Coronary artery (tissue), 2 donors: ENCODE results near the gene HAVCR1.

ENCODE experiments used
- DNase-seq: peaks from one replicate; pipeline ENCODE4 v3.0.0-alpha.2; 2017; ENCODE audit warnings: low spot score
- H3K27ac ChIP-seq, 2 donors: fragments of 200-600 bp; sonication (generic); one replicate each; pipeline ENCODE4 v1.5.1; 2016 to 2019
- H3K4me3 ChIP-seq: fragments of 200-600 bp; sonication (generic); 2 replicates; pipeline ENCODE4 v1.5.1; 2016; ENCODE audit warnings: mild to moderate bottlenecking, moderate library complexity
- TF ChIP-seq, protein P1 (sequence below): fragments of 200-600 bp; sonication (generic); IDR thresholded peaks from one replicate; pipeline ENCODE4 v1.5.1; 2019; ENCODE audit warnings: antibody characterized with exemption

HAVCR1 gene

DNA sequence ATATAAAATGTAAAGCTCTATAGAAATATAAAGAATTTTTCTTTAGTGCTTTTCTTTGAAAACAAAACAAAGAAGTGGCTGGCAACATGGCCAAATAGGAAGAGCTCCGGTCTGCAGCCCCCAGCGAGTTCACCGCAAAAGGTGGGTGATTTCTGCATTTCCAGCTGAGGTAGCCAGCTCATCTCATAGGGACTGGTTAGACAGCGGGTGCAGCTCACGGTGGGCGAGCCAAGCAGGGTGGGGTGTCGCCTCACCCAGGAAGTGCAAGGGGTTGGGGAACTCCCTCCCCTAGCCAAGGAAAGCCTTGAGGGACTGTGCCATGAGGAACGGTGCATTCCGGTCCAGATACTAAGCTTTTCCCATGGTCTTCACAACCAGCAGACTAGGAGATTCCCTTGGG, 74.9 kb downstream of the HAVCR1 start:
- H3K4me3 ChIP-seq, result no peak overlapping the region
- TF ChIP-seq, protein P1, sequence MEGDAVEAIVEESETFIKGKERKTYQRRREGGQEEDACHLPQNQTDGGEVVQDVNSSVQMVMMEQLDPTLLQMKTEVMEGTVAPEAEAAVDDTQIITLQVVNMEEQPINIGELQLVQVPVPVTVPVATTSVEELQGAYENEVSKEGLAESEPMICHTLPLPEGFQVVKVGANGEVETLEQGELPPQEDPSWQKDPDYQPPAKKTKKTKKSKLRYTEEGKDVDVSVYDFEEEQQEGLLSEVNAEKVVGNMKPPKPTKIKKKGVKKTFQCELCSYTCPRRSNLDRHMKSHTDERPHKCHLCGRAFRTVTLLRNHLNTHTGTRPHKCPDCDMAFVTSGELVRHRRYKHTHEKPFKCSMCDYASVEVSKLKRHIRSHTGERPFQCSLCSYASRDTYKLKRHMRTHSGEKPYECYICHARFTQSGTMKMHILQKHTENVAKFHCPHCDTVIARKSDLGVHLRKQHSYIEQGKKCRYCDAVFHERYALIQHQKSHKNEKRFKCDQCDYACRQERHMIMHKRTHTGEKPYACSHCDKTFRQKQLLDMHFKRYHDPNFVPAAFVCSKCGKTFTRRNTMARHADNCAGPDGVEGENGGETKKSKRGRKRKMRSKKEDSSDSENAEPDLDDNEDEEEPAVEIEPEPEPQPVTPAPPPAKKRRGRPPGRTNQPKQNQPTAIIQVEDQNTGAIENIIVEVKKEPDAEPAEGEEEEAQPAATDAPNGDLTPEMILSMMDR, result no peak
- DNase-seq, result no peak
- H3K27ac ChIP-seq, result no peak overlapping the region

DNA sequence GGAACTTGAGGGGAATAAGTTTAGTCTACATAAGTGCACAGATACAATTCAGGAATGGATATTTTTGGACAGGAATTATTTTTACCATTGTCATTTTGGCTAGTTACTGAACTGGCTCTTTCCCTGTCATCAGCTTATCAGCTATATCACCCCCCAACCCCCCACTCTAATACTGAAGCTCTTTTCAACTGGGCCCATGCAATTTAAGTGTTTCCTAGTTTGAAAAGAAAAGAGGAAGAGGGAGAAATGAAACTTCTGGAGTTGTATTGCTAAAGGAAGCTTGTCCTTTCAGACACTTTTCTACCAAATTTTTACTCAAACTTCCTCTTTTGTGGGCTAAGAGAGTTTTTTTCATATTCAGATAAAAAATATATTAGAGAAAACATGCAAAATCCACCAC, 77.4 kb downstream of the HAVCR1 start:
- DNase-seq, result no peak
- TF ChIP-seq, protein P1, result no peak
- Histone ChIP-seq H3K4me3 (no peak overlapping the region), H3K27ac (no peak overlapping the region)
